CD14-positive monocyte (primary cell): ENCODE measurements around the gene NEIL1. TPM values are rescaled to one million over a fixed set of nuclear protein-coding genes. Genes with fewer than 3 reads are reported as not detected.

Experiments used
- DNase-seq, 3 donors: peaks; one replicate each; pipeline ENCODE4 v3.0.0-alpha.2; 2011 to 2022
- H2AFZ ChIP-seq: 2 replicates; pipeline ENCODE4 v1.6.0; 2012; ENCODE audit warnings: mild to moderate bottlenecking, low read depth, low read length, inconsistent platforms; ENCODE audit not compliant: insufficient read depth, poor library complexity, severe bottlenecking
- H3K27ac ChIP-seq, 2 donors: 1 replicate in 1 of 2; 2 replicates in 1 of 2; pipeline ENCODE4 v1.5.1; 2012 to 2013; ENCODE audit warnings: low read length in 2 of 2, control low read depth in 1 of 2, inconsistent platforms in 1 of 2, low read depth in 1 of 2, mild to moderate bottlenecking in 1 of 2
- H3K27me3 ChIP-seq, 2 donors: one replicate each; pipeline versions ENCODE4 v1.6.0 to v1.6.1; 2011 to 2013; ENCODE audit warnings: low read length in 2 of 2; ENCODE audit not compliant: control insufficient read depth in 2 of 2, insufficient read depth in 2 of 2
- H3K36me3 ChIP-seq, 2 donors: replicated peaks in 1 of 2; 1 replicate in 1 of 2; 2 replicates in 1 of 2; pipeline versions ENCODE4 v1.5.1 to v1.6.1; 2012 to 2013; ENCODE audit warnings: low read length in 2 of 2, control low read depth in 1 of 2, inconsistent platforms in 1 of 2, mild to moderate bottlenecking in 1 of 2; ENCODE audit not compliant: insufficient read depth in 2 of 2, control insufficient read depth in 1 of 2
- H3K4me1 ChIP-seq, 2 donors: 1 replicate in 1 of 2; 2 replicates in 1 of 2; pipeline versions ENCODE4 v1.5.1 to v1.6.1; 2012 to 2013; ENCODE audit warnings: low read length in 2 of 2, control low read depth in 1 of 2, inconsistent platforms in 1 of 2, mild to moderate bottlenecking in 1 of 2, moderate library complexity in 1 of 2; ENCODE audit not compliant: insufficient read depth in 2 of 2, control insufficient read depth in 1 of 2
- H3K4me2 ChIP-seq: replicated peaks from 2 replicates; pipeline ENCODE3; 2012; ENCODE audit warnings: low read length, moderate library complexity, mild to moderate bottlenecking; ENCODE audit not compliant: poor library complexity, severe bottlenecking; ENCODE audit errors: extremely low read depth
- H3K4me3 ChIP-seq, 3 experiments: fragments of 200-600 bp in 1 of 3; sonication (generic) in 1 of 3; replicated peaks in 1 of 3; 1 replicate in 2 of 3; 2 replicates in 1 of 3; pipeline ENCODE4 v1.5.1; 2011 to 2013; ENCODE audit warnings: low read length in 3 of 3, mild to moderate bottlenecking in 3 of 3, control low read depth in 2 of 3, low read depth in 2 of 3, inconsistent platforms in 1 of 3, moderate library complexity in 1 of 3
- H3K79me2 ChIP-seq: 2 replicates; pipeline ENCODE4 v1.6.0; 2012; ENCODE audit warnings: mild to moderate bottlenecking, control low read depth, inconsistent platforms, low read length, moderate library complexity; ENCODE audit not compliant: insufficient read depth
- H3K9ac ChIP-seq: 2 replicates; pipeline ENCODE4 v1.6.0; 2017; ENCODE audit warnings: low read length, mild to moderate bottlenecking; ENCODE audit not compliant: insufficient read depth, poor library complexity, severe bottlenecking
- H3K9me3 ChIP-seq, 2 donors: replicated peaks in 1 of 2; 1 replicate in 1 of 2; 2 replicates in 1 of 2; pipeline versions ENCODE4 v1.5.1 to v1.6.1; 2012 to 2013; ENCODE audit warnings: low read length in 2 of 2, control low read depth in 1 of 2; ENCODE audit not compliant: control insufficient read depth in 1 of 2, insufficient read depth in 1 of 2
- H4K20me1 ChIP-seq: 2 replicates; pipeline ENCODE4 v1.6.0; 2012; ENCODE audit warnings: mild to moderate bottlenecking, low read length, control low read depth, moderate library complexity; ENCODE audit not compliant: insufficient read depth
- H3K27ac Mint-ChIP-seq, 7 donors: one replicate each; pipeline ENCODE4 v1.8.0; 2020; ENCODE audit warnings: mild to moderate bottlenecking in 7 of 7, mixed read lengths in 7 of 7, moderate library complexity in 6 of 7, inconsistent platforms in 2 of 7
- H3K27me3 Mint-ChIP-seq, 3 donors: one replicate each; pipeline ENCODE4 v1.8.0; 2021 to 2022; ENCODE audit warnings: low read depth in 3 of 3, mild to moderate bottlenecking in 3 of 3, mixed read lengths in 3 of 3, moderate library complexity in 3 of 3, inconsistent platforms in 1 of 3
- H3K36me3 Mint-ChIP-seq, 2 donors: one replicate each; pipeline ENCODE4 v1.8.0; 2020; ENCODE audit warnings: mixed read lengths in 2 of 2, inconsistent platforms in 1 of 2, mild to moderate bottlenecking in 1 of 2
- H3K4me1 Mint-ChIP-seq: one replicate; pipeline ENCODE4 v1.8.0; 2020; ENCODE audit warnings: mild to moderate bottlenecking, mixed read lengths
- H3K4me3 Mint-ChIP-seq, 2 donors: one replicate each; pipeline ENCODE4 v1.8.0; 2020; ENCODE audit warnings: mild to moderate bottlenecking in 2 of 2, mixed read lengths in 2 of 2, moderate library complexity in 1 of 2
- H3K9me3 Mint-ChIP-seq, 7 donors: one replicate each; pipeline ENCODE4 v1.8.0; 2020 to 2022; ENCODE audit warnings: mixed read lengths in 7 of 7, mild to moderate bottlenecking in 6 of 7, moderate library complexity in 6 of 7, inconsistent platforms in 2 of 7
- CTCF ChIP-seq: fragments of 200-600 bp; IDR thresholded peaks from one replicate; pipeline ENCODE4 v1.8.0; 2022; ENCODE audit warnings: antibody characterized with exemption, mild to moderate bottlenecking
- WGBS: methylation state at CpG from one replicate; pipeline ENCODE4 v1.1.5; 2013; ENCODE audit warnings: missing lambda C conversion rate; ENCODE audit not compliant: insufficient coverage; 5-methylcytosine and 5-hydroxymethylcytosine counted together
- intact Hi-C, 2 donors: fragments of 100-400 bp; cut with micrococcal nuclease; formaldehyde crosslinking; loops; one replicate each; pipeline versions ENCODE4 v1.15.0 to v1.15.1; 2023
- polyA plus RNA-seq, 3 donors: library from polyadenylated mRNA; depleted of rRNA in 1 of 3; unstranded in 2 of 3; stranded (reverse) in 1 of 3; fragments of 300-500 nt in 2 of 3; fragments of >200 nt in 1 of 3; fragmentation: Illumina TruSeq in 2 of 3; gene quantifications; 1 replicate in 2 of 3; 2 replicates in 1 of 3; pipeline ENCODE4 v1.2.3, GENCODE V29; 2012 to 2021

Gene NEIL1
- polyA plus RNA-seq, 3 donors, result 0.52 to 6.7 (median 0.53) TPM

- 83% methylated on average over 3 of the region's 4 CpGs for WGBS
- no peak overlapping the region for H3K4me2 ChIP-seq
- H3K9ac ChIP-seq, result no peak overlapping the region
- no peak for TF ChIP-seq CTCF
- H2AFZ ChIP-seq, result no peak overlapping the region
- Mint-ChIP-seq H3K27me3 (peaks cover 0 to 8% (median 5%) of the 10 kb centered on the region in 3 donors), H3K4me1 (no peaks in the 10 kb centered on the region), H3K4me3 (no peak overlapping the region), H3K36me3 (no peaks in the 10 kb centered on the region), H3K9me3 (no peaks in the 10 kb centered on the region), H3K27ac (no peak overlapping the region)
- no peak overlapping the region for H3K27ac ChIP-seq
- no peak overlapping the region for H3K4me3 ChIP-seq
- intact Hi-C loops, result no loop called here
- H3K4me1 ChIP-seq, result no peaks in the 10 kb centered on the region
- no peaks in the 10 kb centered on the region for H4K20me1 ChIP-seq
- H3K79me2 ChIP-seq, result no peaks in the 10 kb centered on the region
- no peaks in the 10 kb centered on the region for H3K9me3 ChIP-seq
- no peaks in the 10 kb centered on the region for H3K27me3 ChIP-seq
- no peaks in the 10 kb centered on the region for H3K36me3 ChIP-seq
- no peak for DNase-seq
Observed at GRCh38 chr15:75327005-75327404, 19.8 kb upstream of the NEIL1 start.

- DNase-seq, result no peak
- WGBS, result 91% methylated on average over 3 of the region's 3 CpGs
- Histone ChIP-seq H2AFZ (no peak overlapping the region), H3K4me1 (no peaks in the 10 kb centered on the region), H3K9ac (no peak overlapping the region), H3K79me2 (no peaks in the 10 kb centered on the region), H4K20me1 (no peaks in the 10 kb centered on the region), H3K9me3 (no peaks in the 10 kb centered on the region), H3K27ac (no peak overlapping the region), H3K4me2 (no peak overlapping the region), H3K27me3 (no peaks in the 10 kb centered on the region), H3K4me3 (no peak overlapping the region), H3K36me3 (no peaks in the 10 kb centered on the region)
- Mint-ChIP-seq H3K27me3 (peaks cover 0 to 10% (median 5%) of the 10 kb centered on the region in 3 donors), H3K27ac (no peak overlapping the region), H3K4me1 (no peaks in the 10 kb centered on the region), H3K4me3 (no peak overlapping the region), H3K36me3 (no peaks in the 10 kb centered on the region), H3K9me3 (no peaks in the 10 kb centered on the region)
- TF ChIP-seq CTCF, result no peak
- intact Hi-C loops, result no loop called here
Observed at GRCh38 chr15:75327491-75327890, 19.3 kb upstream of the NEIL1 start.
